Neuronal stem cell (in vitro differentiated cells): ENCODE data around the gene MFN2.
A peak's percentile ranks its signal among the peaks of the same experiment; 100 is the strongest.

ENCODE experiments used
- DNase-seq: peaks from one replicate; pipeline ENCODE4 v3.0.0-alpha.2; 2013; ENCODE audit warnings: low spot score
- H2AFZ ChIP-seq: one replicate; pipeline ENCODE4 v1.6.1; 2013; ENCODE audit warnings: mild to moderate bottlenecking, low read length, inconsistent platforms
- H2AK5ac ChIP-seq: 2 replicates; pipeline ENCODE4 v1.6.1; 2013; ENCODE audit warnings: low read depth, mild to moderate bottlenecking, inconsistent platforms, low read length, moderate library complexity, mixed read lengths
- H2BK120ac ChIP-seq: 2 replicates; pipeline ENCODE4 v1.6.1; 2013; ENCODE audit warnings: low read depth, mild to moderate bottlenecking, inconsistent platforms, low read length, moderate library complexity, mixed read lengths
- H2BK12ac ChIP-seq: one replicate; pipeline ENCODE4 v1.6.1; 2013; ENCODE audit warnings: low read length, inconsistent platforms
- H2BK15ac ChIP-seq: 2 replicates; pipeline ENCODE4 v1.6.1; 2013; ENCODE audit warnings: mild to moderate bottlenecking, low read length, inconsistent platforms, mixed read lengths
- H2BK5ac ChIP-seq: one replicate; pipeline ENCODE4 v1.6.1; 2013; ENCODE audit warnings: inconsistent platforms, mild to moderate bottlenecking, low read length, moderate library complexity
- H3K14ac ChIP-seq: one replicate; pipeline ENCODE4 v1.6.1; 2013; ENCODE audit warnings: low read length, inconsistent platforms
- H3K18ac ChIP-seq: 2 replicates; pipeline ENCODE4 v1.6.1; 2013; ENCODE audit warnings: low read length, inconsistent platforms
- H3K23ac ChIP-seq: 2 replicates; pipeline ENCODE4 v1.6.1; 2013; ENCODE audit warnings: low read depth, mild to moderate bottlenecking, mixed read lengths, low read length, inconsistent platforms; ENCODE audit not compliant: poor library complexity
- H3K27ac ChIP-seq: replicated peaks from 3 replicates; pipeline ENCODE4 v1.5.1; 2013; ENCODE audit warnings: low read length, inconsistent platforms
- H3K27me3 ChIP-seq, 3 experiments: 2 replicates each; pipeline ENCODE4 v1.6.1; 2013; ENCODE audit warnings: low read length in 3 of 3, mild to moderate bottlenecking in 2 of 3, inconsistent platforms in 1 of 3, low read depth in 1 of 3, mixed read lengths in 1 of 3, moderate library complexity in 1 of 3; ENCODE audit not compliant: control insufficient read depth in 3 of 3, insufficient read depth in 3 of 3
- H3K36me3 ChIP-seq, 2 donors: replicated peaks in 1 of 2; 2 replicates each; pipeline ENCODE4 v1.6.1; 2013; ENCODE audit warnings: low read length in 2 of 2; ENCODE audit not compliant: control insufficient read depth in 2 of 2, insufficient read depth in 2 of 2
- H3K4ac ChIP-seq: 2 replicates; pipeline ENCODE4 v1.6.1; 2013; ENCODE audit warnings: inconsistent platforms, mild to moderate bottlenecking, low read length, moderate library complexity
- H3K4me1 ChIP-seq, 2 donors: 1 replicate in 1 of 2; 2 replicates in 1 of 2; pipeline ENCODE4 v1.6.1; 2013; ENCODE audit warnings: low read length in 2 of 2, low read depth in 1 of 2; ENCODE audit not compliant: control insufficient read depth in 2 of 2, insufficient read depth in 1 of 2
- H3K4me2 ChIP-seq: one replicate; pipeline ENCODE4 v1.6.1; 2013; ENCODE audit warnings: mild to moderate bottlenecking, low read length, inconsistent platforms; ENCODE audit not compliant: insufficient read depth, poor library complexity, severe bottlenecking
- H3K4me3 ChIP-seq, 2 donors: 2 replicates each; pipeline ENCODE4 v1.5.1; 2013; ENCODE audit warnings: low read length in 2 of 2, mild to moderate bottlenecking in 2 of 2, inconsistent platforms in 1 of 2, moderate library complexity in 1 of 2
- H3K79me1 ChIP-seq: one replicate; pipeline ENCODE4 v1.6.1; 2013; ENCODE audit warnings: low read depth, mild to moderate bottlenecking, inconsistent platforms, low read length, moderate library complexity
- H3K9ac ChIP-seq: one replicate; pipeline ENCODE4 v1.6.1; 2013; ENCODE audit warnings: mild to moderate bottlenecking, low read depth, low read length, inconsistent platforms; ENCODE audit not compliant: poor library complexity
- H3K9me3 ChIP-seq, 2 donors: replicated peaks in 1 of 2; 2 replicates each; pipeline versions ENCODE3 to v1.6.1; 2013; ENCODE audit warnings: low read length in 2 of 2, mild to moderate bottlenecking in 2 of 2, inconsistent platforms in 1 of 2, low read depth in 1 of 2, mixed read lengths in 1 of 2, moderate library complexity in 1 of 2; ENCODE audit not compliant: control insufficient read depth in 2 of 2, insufficient read depth in 1 of 2
- H4K8ac ChIP-seq: one replicate; pipeline ENCODE4 v1.6.1; 2013; ENCODE audit warnings: low read depth, mild to moderate bottlenecking, inconsistent platforms, low read length, moderate library complexity
- H4K91ac ChIP-seq: one replicate; pipeline ENCODE4 v1.6.1; 2013; ENCODE audit warnings: low read length, low read depth, mild to moderate bottlenecking, inconsistent platforms; ENCODE audit not compliant: poor library complexity
- WGBS, 2 donors: extraction: QIAGEN DNeasy Blood & Tissue Kit; methylation state at CpG; one replicate each; pipeline ENCODE4 v1.1.7; 2013; ENCODE audit warnings: missing lambda C conversion rate in 2 of 2, mixed read lengths in 1 of 2; ENCODE audit not compliant: insufficient read length in 2 of 2, insufficient replicate concordance in 1 of 2; ENCODE audit errors: extremely low coverage in 2 of 2; 5-methylcytosine and 5-hydroxymethylcytosine counted together

Gene MFN2

GRCh38 chr1:11960276-11960675 is 20.0 kb upstream of the MFN2 start:
- no peak overlapping the region for H2BK15ac ChIP-seq
- H3K79me1 ChIP-seq, result no peaks in the 10 kb centered on the region
- peaks cover 27 to 69% of the 10 kb centered on the region in 2 donors for H3K36me3 ChIP-seq
- no peaks in the 10 kb centered on the region for H3K9me3 ChIP-seq
- no peak overlapping the region for H3K23ac ChIP-seq
- H2BK120ac ChIP-seq, result no peak overlapping the region
- H3K18ac ChIP-seq, result no peak overlapping the region
- H3K27ac ChIP-seq, result no peak overlapping the region
- H3K27me3 ChIP-seq, result no peaks in the 10 kb centered on the region
- H3K9ac ChIP-seq, result no peak overlapping the region
- H2BK12ac ChIP-seq, result no peak overlapping the region
- no peak overlapping the region for H3K4ac ChIP-seq
- no peak overlapping the region for H3K4me3 ChIP-seq
- no peak overlapping the region for H4K91ac ChIP-seq
- H2AFZ ChIP-seq, result no peak overlapping the region
- no peak overlapping the region for H3K14ac ChIP-seq
- no peak for DNase-seq
- WGBS, 2 donors, result no CpG with 5 or more reads among the region's 5 CpGs
- no peak overlapping the region for H2AK5ac ChIP-seq
- H3K4me2 ChIP-seq, result no peak overlapping the region
- no peak overlapping the region for H2BK5ac ChIP-seq
- H4K8ac ChIP-seq, result no peak overlapping the region
- no peaks in the 10 kb centered on the region for H3K4me1 ChIP-seq

- DNase-seq, result no peak
- no peak overlapping the region for H3K14ac ChIP-seq
- H3K4me3 ChIP-seq, result no peak overlapping the region
- no peak overlapping the region for H4K8ac ChIP-seq
- no peak overlapping the region for H3K18ac ChIP-seq
- no peak overlapping the region for H2BK15ac ChIP-seq
- no CpG with 5 or more reads among the region's 6 CpGs for WGBS, 2 donors
- no peak overlapping the region for H3K9ac ChIP-seq
- no peak overlapping the region for H2BK120ac ChIP-seq
- H3K9me3 ChIP-seq, result no peaks in the 10 kb centered on the region
- no peak overlapping the region for H2BK5ac ChIP-seq
- H2AFZ ChIP-seq, result no peak overlapping the region
- H3K27me3 ChIP-seq, result no peaks in the 10 kb centered on the region
- no peaks in the 10 kb centered on the region for H3K4me1 ChIP-seq
- no peaks in the 10 kb centered on the region for H3K79me1 ChIP-seq
- H2BK12ac ChIP-seq, result no peak overlapping the region
- H3K23ac ChIP-seq, result no peak overlapping the region
- no peak overlapping the region for H2AK5ac ChIP-seq
- no peak overlapping the region for H3K27ac ChIP-seq
- H3K36me3 ChIP-seq, result peaks cover 31 to 72% of the 10 kb centered on the region in 2 donors
- H3K4me2 ChIP-seq, result no peak overlapping the region
- no peak overlapping the region for H4K91ac ChIP-seq
- H3K4ac ChIP-seq, result no peak overlapping the region
Measured at GRCh38 chr1:11960715-11961114, 19.5 kb upstream of the MFN2 start.

- Histone ChIP-seq H3K79me1 (no peaks in the 10 kb centered on the region), H2BK15ac (no peak overlapping the region), H3K9ac (no peak overlapping the region), H3K27me3 (no peaks in the 10 kb centered on the region), H3K4me3 (no peak overlapping the region), H4K91ac (no peak overlapping the region), H3K4me2 (no peak overlapping the region), H4K8ac (no peak overlapping the region), H3K23ac (no peak overlapping the region), H3K4me1 (no peaks in the 10 kb centered on the region), H2BK120ac (no peak overlapping the region), H3K18ac (no peak overlapping the region), H3K14ac (no peak overlapping the region), H2BK12ac (no peak overlapping the region), H3K36me3 (peaks cover 35 to 76% of the 10 kb centered on the region in 2 donors), H2AK5ac (no peak overlapping the region), H3K9me3 (no peaks in the 10 kb centered on the region), H3K27ac (no peak overlapping the region), H2BK5ac (no peak overlapping the region), H2AFZ (no peak overlapping the region), H3K4ac (no peak overlapping the region)
- no peak for DNase-seq
- WGBS, 2 donors, result no CpG with 5 or more reads among the region's 4 CpGs
Measured at GRCh38 chr1:11961230-11961629, 19.0 kb upstream of the MFN2 start.

- H3K4ac ChIP-seq, result no peak overlapping the region
- no peak overlapping the region for H3K18ac ChIP-seq
- H2BK120ac ChIP-seq, result no peak overlapping the region
- H3K27ac ChIP-seq, result no peak overlapping the region
- H2BK15ac ChIP-seq, result no peak overlapping the region
- no peak overlapping the region for H3K14ac ChIP-seq
- no peaks in the 10 kb centered on the region for H3K27me3 ChIP-seq
- peaks cover 26 to 61% of the 10 kb centered on the region in 2 donors for H3K36me3 ChIP-seq
- no peaks in the 10 kb centered on the region for H3K4me1 ChIP-seq
- no CpG with 5 or more reads among the region's 3 CpGs for WGBS, 2 donors
- no peak overlapping the region for H4K91ac ChIP-seq
- no peak overlapping the region for H3K4me2 ChIP-seq
- no peaks in the 10 kb centered on the region for H3K9me3 ChIP-seq
- no peak overlapping the region for H2AFZ ChIP-seq
- no peak overlapping the region for H3K9ac ChIP-seq
- no peak for DNase-seq
- no peak overlapping the region for H2BK5ac ChIP-seq
- H4K8ac ChIP-seq, result no peak overlapping the region
- H3K79me1 ChIP-seq, result no peaks in the 10 kb centered on the region
- H2BK12ac ChIP-seq, result no peak overlapping the region
- no peak overlapping the region for H2AK5ac ChIP-seq
- no peak overlapping the region for H3K4me3 ChIP-seq
- H3K23ac ChIP-seq, result peak overlapping the region; percentile 43
Measured at GRCh38 chr1:11963622-11964021, 16.6 kb upstream of the MFN2 start.
